Fibroblast of pulmonary artery (primary cell): ENCODE measurements around the gene KIAA0753.

Source experiments
- DNase-seq: peaks from one replicate; pipeline ENCODE4 v3.0.0-alpha.2; 2010; ENCODE audit warnings: low read depth
- H3K4me3 ChIP-seq: replicated peaks from 2 replicates; pipeline ENCODE4 v1.5.1; 2011; ENCODE audit warnings: low read depth, mild to moderate bottlenecking, control low read depth, low read length, moderate library complexity
- TF ChIP-seq, protein P1 (sequence below): IDR thresholded peaks from 2 replicates; pipeline ENCODE4 v1.5.1; 2011; ENCODE audit warnings: mild to moderate bottlenecking, control low read depth, low read length, inconsistent platforms; ENCODE audit errors: missing control alignments

Gene KIAA0753

DNA sequence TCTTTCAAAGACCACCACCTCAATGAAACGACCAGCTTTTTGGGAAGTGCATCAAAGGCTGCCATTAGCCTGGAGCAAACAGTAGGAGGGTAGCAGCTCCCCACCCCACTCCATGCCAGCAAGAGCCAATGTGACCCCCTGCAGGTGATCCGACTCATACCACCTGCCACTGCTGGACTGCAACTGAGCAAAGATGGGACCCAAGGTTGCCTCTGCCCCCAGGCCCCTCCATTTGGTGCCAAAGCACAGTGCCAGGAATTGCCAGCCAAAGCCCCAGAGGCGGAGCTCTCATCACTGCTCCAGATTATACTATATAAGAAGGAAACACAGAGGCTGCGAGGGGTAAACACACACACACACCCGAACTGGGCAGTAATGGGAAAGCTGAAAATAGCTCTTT, 92.5 kb downstream of the KIAA0753 start:
- no peak for DNase-seq
- TF ChIP-seq, protein P1, sequence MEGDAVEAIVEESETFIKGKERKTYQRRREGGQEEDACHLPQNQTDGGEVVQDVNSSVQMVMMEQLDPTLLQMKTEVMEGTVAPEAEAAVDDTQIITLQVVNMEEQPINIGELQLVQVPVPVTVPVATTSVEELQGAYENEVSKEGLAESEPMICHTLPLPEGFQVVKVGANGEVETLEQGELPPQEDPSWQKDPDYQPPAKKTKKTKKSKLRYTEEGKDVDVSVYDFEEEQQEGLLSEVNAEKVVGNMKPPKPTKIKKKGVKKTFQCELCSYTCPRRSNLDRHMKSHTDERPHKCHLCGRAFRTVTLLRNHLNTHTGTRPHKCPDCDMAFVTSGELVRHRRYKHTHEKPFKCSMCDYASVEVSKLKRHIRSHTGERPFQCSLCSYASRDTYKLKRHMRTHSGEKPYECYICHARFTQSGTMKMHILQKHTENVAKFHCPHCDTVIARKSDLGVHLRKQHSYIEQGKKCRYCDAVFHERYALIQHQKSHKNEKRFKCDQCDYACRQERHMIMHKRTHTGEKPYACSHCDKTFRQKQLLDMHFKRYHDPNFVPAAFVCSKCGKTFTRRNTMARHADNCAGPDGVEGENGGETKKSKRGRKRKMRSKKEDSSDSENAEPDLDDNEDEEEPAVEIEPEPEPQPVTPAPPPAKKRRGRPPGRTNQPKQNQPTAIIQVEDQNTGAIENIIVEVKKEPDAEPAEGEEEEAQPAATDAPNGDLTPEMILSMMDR, result no peak
- no peak overlapping the region for H3K4me3 ChIP-seq

DNA sequence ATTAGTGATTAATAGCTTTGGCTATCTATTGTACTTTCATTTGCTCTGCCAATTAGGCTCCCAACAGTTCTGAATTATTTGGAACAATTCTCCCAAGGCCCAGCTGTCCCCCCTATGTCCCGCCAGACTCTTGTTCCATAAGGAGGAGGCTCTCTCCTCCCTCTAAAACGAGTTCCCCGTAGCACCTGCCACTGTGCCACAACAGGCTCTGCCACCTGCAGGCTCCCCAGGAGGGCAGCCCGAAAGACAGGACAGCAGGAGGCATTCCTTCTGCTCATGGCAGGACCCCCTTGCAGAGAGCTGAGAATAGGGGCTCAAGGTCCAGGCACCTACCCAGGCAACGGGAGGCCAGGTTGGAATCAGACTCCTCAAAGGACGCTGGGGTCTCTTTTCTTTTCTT, 93.2 kb downstream of the KIAA0753 start:
- H3K4me3 ChIP-seq, result no peak overlapping the region
- TF ChIP-seq, protein P1, result no peak
- DNase-seq, result no peak

DNA sequence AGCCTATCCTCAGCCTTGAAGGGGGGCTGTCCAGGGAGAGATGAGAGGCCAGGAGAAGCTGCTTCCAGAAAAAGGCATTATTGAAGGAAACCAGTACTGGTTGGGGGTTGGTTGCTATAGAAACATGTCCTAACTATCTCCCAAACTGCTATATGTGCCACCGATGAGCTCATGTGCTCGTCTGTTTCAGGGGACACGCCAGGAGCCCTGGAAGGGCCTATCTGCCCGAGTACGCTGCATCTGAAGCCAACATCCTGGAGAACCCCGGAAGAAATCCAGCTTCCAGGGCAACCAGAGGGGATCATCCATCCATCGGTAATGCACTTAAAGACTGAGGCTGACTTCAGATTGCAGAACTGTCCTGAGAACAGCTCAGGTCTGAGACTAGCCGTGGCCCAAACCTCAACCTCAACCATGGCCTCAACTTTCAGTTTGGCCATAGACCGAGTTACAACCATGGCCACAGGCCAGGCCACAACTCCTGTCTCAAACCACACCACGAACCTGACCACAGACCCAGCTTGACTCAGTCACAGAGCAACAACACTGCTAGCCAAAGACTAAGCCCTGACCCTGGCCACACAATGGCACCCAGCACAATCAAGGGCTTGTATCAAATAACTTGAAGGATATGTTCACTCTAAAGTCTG, 94.3 kb downstream of the KIAA0753 start:
- DNase-seq, result peak; percentile 36
- TF ChIP-seq, protein P1, result no peak
- no peak overlapping the region for H3K4me3 ChIP-seq

DNA sequence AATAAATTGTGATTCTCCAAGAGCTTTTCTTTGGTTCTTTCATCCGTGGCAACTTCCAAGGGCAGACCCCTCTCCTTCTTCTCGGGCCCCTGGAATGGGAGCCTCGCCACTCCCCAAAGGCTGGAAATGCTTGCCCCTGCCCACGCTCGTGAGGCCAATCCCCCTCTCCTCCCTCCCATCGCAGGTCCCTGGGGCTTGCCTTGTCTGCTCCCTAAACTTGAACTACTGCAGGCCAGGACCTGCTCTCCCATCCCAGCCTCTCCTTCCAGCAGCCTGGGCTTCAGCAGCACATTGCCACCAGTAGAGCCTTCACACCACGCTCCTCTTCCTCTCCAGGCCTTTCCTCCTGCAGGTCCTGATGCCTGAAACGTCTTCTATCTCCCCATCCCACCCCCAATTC, 95.2 kb downstream of the KIAA0753 start:
- TF ChIP-seq, protein P1, result no peak
- DNase-seq, result no peak
- H3K4me3 ChIP-seq, result no peak overlapping the region

DNA sequence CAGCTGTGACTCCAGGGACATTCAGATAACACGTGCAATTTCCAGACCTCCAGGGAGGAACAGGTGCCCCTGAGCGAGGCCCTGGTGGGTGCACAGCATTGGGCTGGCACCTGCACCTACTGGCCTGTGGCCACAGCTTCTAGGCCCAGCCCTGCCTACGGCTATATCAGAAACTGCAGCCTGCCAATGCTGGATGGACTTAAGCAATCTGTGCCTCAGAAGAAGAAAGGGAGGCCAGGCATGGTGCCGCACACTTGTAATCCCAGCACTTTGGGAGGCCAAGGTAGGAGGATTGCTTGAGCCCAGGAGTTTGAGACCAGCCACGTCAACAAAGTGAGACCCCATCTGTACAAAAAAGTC, 96.5 kb downstream of the KIAA0753 start:
- DNase-seq, result no peak

DNA sequence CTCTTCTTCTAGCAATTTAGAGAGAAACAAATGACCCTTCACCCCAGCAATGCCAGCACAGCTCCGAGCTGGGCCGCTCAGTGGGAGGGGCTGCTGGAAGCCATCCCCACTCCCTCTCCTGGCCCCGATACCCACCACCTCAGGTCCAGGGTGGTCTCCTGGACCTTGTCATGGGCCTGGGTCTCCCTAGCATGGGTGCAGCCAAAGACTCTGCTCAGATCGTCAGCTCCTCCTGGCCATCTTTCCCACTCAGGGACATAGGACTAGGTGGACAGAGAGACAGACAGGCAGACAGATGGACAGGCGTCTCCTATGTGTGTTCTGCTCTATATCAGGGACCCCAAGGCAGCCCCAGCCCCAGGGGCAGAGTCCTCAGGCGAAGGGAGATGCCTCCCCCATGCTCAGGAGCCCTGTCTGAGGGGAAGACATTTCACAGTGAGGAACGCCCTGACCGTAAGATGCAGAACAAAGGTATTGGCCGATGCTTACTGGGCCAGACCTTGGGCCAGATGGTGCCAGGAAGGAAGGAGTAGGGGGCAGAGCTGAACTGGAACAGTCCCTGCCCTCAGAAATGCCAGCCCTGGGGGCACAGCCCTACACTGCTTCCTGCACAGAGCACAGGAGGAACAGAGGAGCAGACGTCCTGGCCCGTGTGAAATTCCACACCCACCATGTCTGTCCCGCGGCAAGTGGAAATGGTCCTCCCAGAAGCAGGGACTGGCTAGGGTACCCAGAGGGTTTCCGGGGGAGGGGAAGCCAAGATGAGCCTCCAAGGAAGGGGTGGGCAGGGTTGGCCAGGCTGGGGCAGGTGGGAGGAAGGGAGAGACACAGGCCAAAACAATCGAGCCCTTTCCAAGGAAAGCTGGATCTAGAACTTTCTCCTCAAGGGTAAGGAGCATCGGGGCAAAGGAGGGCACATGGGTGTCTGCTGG, 97.2 kb downstream of the KIAA0753 start:
- TF ChIP-seq, protein P1, result no peak
- H3K4me3 ChIP-seq, result no peak overlapping the region
- DNase-seq, result no peak

More for the DNA sequence above, 96.5 kb downstream of the KIAA0753 start:
- no peak overlapping the region for H3K4me3 ChIP-seq
- TF ChIP-seq, protein P1, result no peak
